Type B pancreatic cell (in vitro differentiated cells): ENCODE results near the gene PDK4. TPM values are rescaled to one million over a fixed set of nuclear protein-coding genes. Genes with fewer than 3 reads are reported as not detected.

Source experiments
- DNase-seq: peaks from one replicate; pipeline ENCODE4 v3.0.0; 2021; ENCODE audit warnings: mixed read lengths; ENCODE audit not compliant: unreplicated experiment; ENCODE audit errors: extremely low spot score
- H3K27ac Mint-ChIP-seq: 2 replicates; pipeline ENCODE4 v1.8.0; 2021; ENCODE audit warnings: mild to moderate bottlenecking, mixed read lengths
- H3K27me3 Mint-ChIP-seq: 2 replicates; pipeline ENCODE4 v1.8.0; 2021; ENCODE audit warnings: mixed read lengths
- H3K36me3 Mint-ChIP-seq: 2 replicates; pipeline ENCODE4 v1.8.0; 2021; ENCODE audit warnings: mixed read lengths
- H3K4me1 Mint-ChIP-seq: one replicate; pipeline ENCODE4 v1.8.0; 2021; ENCODE audit warnings: mixed read lengths; ENCODE audit not compliant: unreplicated experiment
- H3K4me3 Mint-ChIP-seq: 2 replicates; pipeline ENCODE4 v1.8.0; 2021; ENCODE audit warnings: mild to moderate bottlenecking, mixed read lengths
- H3K9me3 Mint-ChIP-seq: 2 replicates; pipeline ENCODE4 v1.8.0; 2021; ENCODE audit warnings: mixed read lengths
- CTCF ChIP-seq: fragments of 200-600 bp; sonication (generic); conservative IDR thresholded peaks from 2 replicates; pipeline ENCODE4 v1.5.0; 2021; ENCODE audit warnings: antibody characterized with exemption, mild to moderate bottlenecking
- long read RNA-seq: library from polyadenylated mRNA; unstranded; transcript quantifications from one replicate; pipeline ENCODE4 v2.0.0, GENCODE V29; 2020
- total RNA-seq: library from RNA; stranded (reverse); gene quantifications from 2 replicates; pipeline ENCODE4 v1.2.1, GENCODE V29; 2021; ENCODE audit warnings: low replicate concordance

The PDK4 gene
- total RNA-seq, result 11.7 and 18.3 TPM in 2 replicates
- long read RNA-seq, transcript PDK4-201 (11 exons, 3,576 nt), result major isoform, 37 of 41 reads
- long read RNA-seq, partial matches to known transcripts, result 3 of 41 reads
- long read RNA-seq, other reads (novel, unspliced or antisense), result 1 of 41 reads

- TF ChIP-seq CTCF, result no peak
- H3K9me3 Mint-ChIP-seq, result no peaks in the 10 kb centered on the region
- peaks cover 22% of the 10 kb centered on the region for H3K4me1 Mint-ChIP-seq
- peak within 1 kb of the TSS; percentile 93 for H3K4me3 Mint-ChIP-seq
- H3K27ac Mint-ChIP-seq, result peak within 1 kb of the TSS; percentile 86
- peak; percentile 76 for DNase-seq
- H3K27me3 Mint-ChIP-seq, result peaks cover 18% of the 10 kb centered on the region
- H3K36me3 Mint-ChIP-seq, result no peaks in the 10 kb centered on the region
These were observed at the start of gene PDK4 for GRCh38 chr7:95596198-95597063. PDK4 (minus strand) TSS chr7:95596516; CDS start chr7:95596293, 223 bp downstream.

GRCh38 chr7:95642173-95642572 lies 45.9 kb upstream of the PDK4 start:
- H3K9me3 Mint-ChIP-seq, result no peaks in the 10 kb centered on the region
- H3K4me1 Mint-ChIP-seq, result no peaks in the 10 kb centered on the region
- no peaks in the 10 kb centered on the region for H3K36me3 Mint-ChIP-seq
- peaks cover 11% of the 10 kb centered on the region for H3K27me3 Mint-ChIP-seq
- no peak overlapping the region for H3K27ac Mint-ChIP-seq
- no peak overlapping the region for H3K4me3 Mint-ChIP-seq
- TF ChIP-seq CTCF, result no peak
- no peak for DNase-seq

- peaks cover under 1% of the 10 kb centered on the region for H3K27me3 Mint-ChIP-seq
- H3K9me3 Mint-ChIP-seq, result no peaks in the 10 kb centered on the region
- H3K36me3 Mint-ChIP-seq, result no peaks in the 10 kb centered on the region
- H3K4me1 Mint-ChIP-seq, result peaks cover 6% of the 10 kb centered on the region
- TF ChIP-seq CTCF, result no peak
- H3K27ac Mint-ChIP-seq, result no peak overlapping the region
- no peak for DNase-seq
- H3K4me3 Mint-ChIP-seq, result no peak overlapping the region
These were observed 40.0 kb upstream of the PDK4 start for GRCh38 chr7:95636140-95636940.

GRCh38 chr7:95632609-95633008 lies 36.3 kb upstream of the PDK4 start:
- H3K27ac Mint-ChIP-seq, result no peak overlapping the region

More at GRCh38 chr7:95632609-95633008, 36.3 kb upstream of the PDK4 start:
- peaks cover 6% of the 10 kb centered on the region for H3K9me3 Mint-ChIP-seq
- no peaks in the 10 kb centered on the region for H3K36me3 Mint-ChIP-seq
- H3K27me3 Mint-ChIP-seq, result no peaks in the 10 kb centered on the region
- no peak for TF ChIP-seq CTCF
- no peak for DNase-seq
- no peak overlapping the region for H3K4me3 Mint-ChIP-seq
- H3K4me1 Mint-ChIP-seq, result peaks cover 6% of the 10 kb centered on the region
